Activated T-helper 2 cell treated with anti-CD3 and anti-CD28 coated beads, Interferon-gamma antibody, Interleukin-2, Interleukin-4, amounts not matched to agents 10 μg/mL and 5 μg/mL and 100 μg/mL, durations not matched to agents 14 hours and 24 hours and 36 hours (primary cell): ENCODE data around the gene NTSR1. TPM values are rescaled to one million over a fixed set of nuclear protein-coding genes. Genes with fewer than 3 reads are reported as not detected.
A peak's percentile ranks its signal among the peaks of the same experiment; 100 is the strongest.

ENCODE experiments used
- DNase-seq: peaks from one replicate; pipeline ENCODE4 v3.0.0; 2021; ENCODE audit warnings: low spot score
- H3K27ac Mint-ChIP-seq: one replicate; pipeline ENCODE4 v1.8.0; 2021; ENCODE audit warnings: mixed read lengths
- H3K27me3 Mint-ChIP-seq: one replicate; pipeline ENCODE4 v1.8.0; 2021; ENCODE audit warnings: low read depth, mixed read lengths
- H3K36me3 Mint-ChIP-seq: one replicate; pipeline ENCODE4 v1.8.0; 2021; ENCODE audit warnings: low read depth, mixed read lengths
- H3K4me1 Mint-ChIP-seq: one replicate; pipeline ENCODE4 v1.8.0; 2021; ENCODE audit warnings: low read depth, mixed read lengths
- H3K4me3 Mint-ChIP-seq: one replicate; pipeline ENCODE4 v1.8.0; 2021; ENCODE audit warnings: low read depth, mild to moderate bottlenecking, moderate library complexity, mixed read lengths
- H3K9me3 Mint-ChIP-seq: one replicate; pipeline ENCODE4 v1.8.0; 2021; ENCODE audit warnings: mixed read lengths
- intact Hi-C: fragments of 100-400 bp; cut with micrococcal nuclease; formaldehyde crosslinking; loops from one replicate; pipeline ENCODE4 v1.15.1; 2023
- total RNA-seq: library from RNA; stranded (reverse); gene quantifications from 2 replicates; pipeline ENCODE4 v1.2.3, GENCODE V29; 2022

The NTSR1 gene
- total RNA-seq, 1 donor from 2014 or later: not detected

DNA sequence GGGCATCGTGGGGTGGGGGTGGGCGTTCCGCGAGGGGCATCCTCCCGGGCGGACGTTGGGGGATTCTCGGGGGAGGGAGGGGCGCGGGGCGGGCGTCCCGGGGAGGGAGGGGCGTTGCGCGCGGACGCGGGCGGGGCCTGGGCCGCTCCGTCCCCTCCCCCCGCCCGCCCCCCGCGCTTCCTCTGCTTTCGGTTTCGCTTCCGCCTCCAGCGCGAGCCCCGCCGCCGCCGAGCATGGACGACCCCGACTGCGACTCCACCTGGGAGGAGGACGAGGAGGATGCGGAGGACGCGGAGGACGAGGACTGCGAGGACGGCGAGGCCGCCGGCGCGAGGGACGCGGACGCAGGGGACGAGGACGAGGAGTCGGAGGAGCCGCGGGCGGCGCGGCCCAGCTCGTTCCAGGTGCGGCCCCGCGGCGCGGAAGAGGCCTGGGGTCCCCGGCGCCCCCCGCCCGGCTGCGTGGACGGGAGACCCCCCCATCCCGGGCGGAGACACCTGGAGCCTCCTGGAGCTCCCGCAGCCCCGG is 96.1 kb downstream of the NTSR1 start, which contains the start of gene OGFR:
Gene OGFR (plus strand): TSS at position 209 of the 528 bp plus-strand sequence. CDS start 25 bp downstream, at position 234.
- H3K27ac Mint-ChIP-seq: peak within 1 kb of the TSS; percentile 88
- H3K36me3 Mint-ChIP-seq: peaks cover 39% of the 10 kb centered on the region
- H3K27me3 Mint-ChIP-seq: no peaks in the 10 kb centered on the region
- intact Hi-C loops: loop anchor here (1.0 to 5.0 kb wide), 2 partner anchors 10 to 187 kb away; no protein-coding TSS in a partner anchor
- H3K4me3 Mint-ChIP-seq: peak within 1 kb of the TSS; percentile 89
- H3K9me3 Mint-ChIP-seq: no peaks in the 10 kb centered on the region
- DNase-seq: peak; percentile 72
- peaks cover 21% of the 10 kb centered on the region for H3K4me1 Mint-ChIP-seq

DNA sequence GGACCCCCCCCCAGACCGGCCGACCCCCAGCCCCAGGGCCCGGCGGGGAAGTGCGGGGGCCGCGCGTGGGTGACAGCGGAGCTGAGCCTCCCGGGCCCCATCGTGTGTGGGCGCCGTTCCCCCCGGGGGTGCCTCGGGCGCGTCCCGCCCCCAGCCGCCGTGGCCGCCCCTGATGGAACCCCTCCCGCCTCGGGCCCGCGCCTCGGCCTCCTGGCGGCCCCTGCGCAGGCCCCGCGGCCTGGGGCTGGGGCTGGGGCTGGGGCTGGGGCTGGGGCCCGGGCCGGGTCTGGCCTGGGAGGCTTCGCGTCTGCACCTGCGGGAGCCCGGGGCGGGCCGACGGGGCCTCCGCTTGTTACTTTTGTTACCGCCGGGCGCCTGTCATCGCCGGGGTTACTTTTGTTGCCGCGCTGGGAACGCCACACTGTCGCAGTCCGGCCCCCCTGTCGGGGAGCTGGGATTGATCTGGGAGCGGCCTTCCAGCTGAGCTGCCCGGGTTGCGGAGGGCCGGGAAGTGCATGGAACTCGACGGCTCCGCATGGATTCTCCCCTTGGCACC is 96.6 kb downstream of the NTSR1 start:
- DNase-seq: no peak
- Mint-ChIP-seq H3K27me3 (no peaks in the 10 kb centered on the region), H3K9me3 (no peaks in the 10 kb centered on the region), H3K4me1 (peaks cover 21% of the 10 kb centered on the region), H3K27ac (no peak overlapping the region), H3K4me3 (peak overlapping the region; percentile 80), H3K36me3 (peaks cover 38% of the 10 kb centered on the region)
- intact Hi-C loops: loop anchor here (5.0 kb wide), 1 partner anchor 188 kb away; no protein-coding TSS in a partner anchor

DNA sequence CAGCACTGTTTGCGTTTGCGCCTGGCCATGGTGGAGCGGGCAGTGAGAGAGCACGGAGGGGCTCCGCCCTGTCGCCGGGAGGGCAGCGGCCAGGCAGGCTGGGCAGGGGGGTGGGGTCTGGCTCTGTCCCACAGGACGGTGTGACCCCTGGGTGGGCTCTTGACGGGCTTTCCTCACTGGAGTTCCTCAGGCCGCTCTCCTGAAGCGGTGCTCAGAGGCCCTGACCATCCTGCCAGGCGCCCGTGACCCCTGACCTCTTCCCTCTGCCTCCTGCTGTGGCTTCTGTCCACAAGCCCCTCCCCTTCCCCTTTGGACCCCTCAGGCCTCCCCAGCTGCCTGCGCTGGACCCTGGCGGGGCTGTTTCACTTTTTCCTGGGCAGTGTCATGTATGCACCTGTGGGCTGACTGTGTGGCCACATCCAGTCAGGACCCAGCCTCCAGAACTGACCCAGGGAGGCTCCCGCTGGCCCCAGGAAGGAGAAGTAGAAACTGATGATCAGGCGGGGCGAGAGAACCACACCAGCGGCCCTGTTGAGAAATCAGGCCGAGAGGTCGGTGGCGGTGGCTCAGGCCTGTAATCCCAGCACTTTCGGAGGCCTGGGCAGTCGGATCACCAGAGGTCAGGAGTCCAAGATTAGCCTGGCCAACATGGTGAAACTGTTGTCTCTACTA is 97.2 kb downstream of the NTSR1 start:
- no peaks in the 10 kb centered on the region for H3K9me3 Mint-ChIP-seq
- peak overlapping the region; percentile 80 for H3K4me3 Mint-ChIP-seq
- intact Hi-C loops: loop anchor here (5.0 kb wide), 1 partner anchor 189 kb away; no protein-coding TSS in a partner anchor
- peaks cover 21% of the 10 kb centered on the region for H3K4me1 Mint-ChIP-seq
- H3K27me3 Mint-ChIP-seq: no peaks in the 10 kb centered on the region
- H3K27ac Mint-ChIP-seq: no peak overlapping the region
- no peak for DNase-seq
- H3K36me3 Mint-ChIP-seq: peaks cover 42% of the 10 kb centered on the region

DNA sequence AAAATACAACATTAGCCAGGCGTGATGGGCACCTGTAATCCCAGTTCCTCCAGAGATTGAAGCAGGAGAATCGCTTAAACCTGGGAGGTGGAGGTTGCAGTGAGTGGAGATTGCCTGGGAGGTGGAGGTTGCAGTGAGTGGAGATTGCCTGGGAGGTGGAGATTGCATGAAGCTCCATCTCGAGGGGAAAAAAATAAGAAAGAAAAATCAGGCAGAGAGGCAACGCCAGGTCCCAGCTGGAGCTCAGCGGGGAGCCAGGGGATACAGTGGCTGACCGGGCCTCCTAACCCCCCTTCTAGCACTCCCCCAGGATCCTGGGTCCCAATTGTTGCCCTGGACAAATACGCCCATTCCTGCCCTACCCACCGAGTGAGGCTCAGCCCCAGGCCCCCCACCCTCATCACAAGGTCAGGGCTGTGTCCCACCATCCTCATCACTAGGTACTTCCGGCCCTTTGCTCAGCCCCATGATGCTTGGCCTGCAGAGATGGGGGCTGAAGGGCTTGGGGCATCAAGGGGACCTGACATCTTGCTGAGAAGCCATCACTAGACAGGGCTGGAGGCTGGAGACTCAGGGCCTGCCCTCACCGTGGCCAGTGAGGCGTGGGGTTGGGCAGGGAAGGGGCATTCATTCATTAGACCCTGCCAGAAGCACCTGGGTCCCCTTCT is 97.9 kb downstream of the NTSR1 start:
- Mint-ChIP-seq H3K27me3 (no peaks in the 10 kb centered on the region), H3K27ac (peak overlapping the region; percentile 38), H3K4me3 (peak overlapping the region; percentile 80), H3K9me3 (no peaks in the 10 kb centered on the region), H3K4me1 (peaks cover 21% of the 10 kb centered on the region), H3K36me3 (peaks cover 43% of the 10 kb centered on the region)
- DNase-seq: no peak
- intact Hi-C loops: loop anchor here (5.0 kb wide), 1 partner anchor 189 kb away; no protein-coding TSS in a partner anchor

GRCh38 chr20:62807444-62808210 is 99.0 kb downstream of the NTSR1 start:
- Mint-ChIP-seq H3K27me3 (no peaks in the 10 kb centered on the region), H3K4me3 (no peak overlapping the region), H3K27ac (no peak overlapping the region), H3K4me1 (peaks cover 21% of the 10 kb centered on the region), H3K36me3 (peaks cover 45% of the 10 kb centered on the region), H3K9me3 (no peaks in the 10 kb centered on the region)
- DNase-seq: no peak
- intact Hi-C loops: loop anchor here (1.0 to 5.0 kb wide), 2 partner anchors 190 to 307 kb away; no protein-coding TSS in a partner anchor

GRCh38 chr20:62808211-62808865 is 99.7 kb downstream of the NTSR1 start:
- H3K27ac Mint-ChIP-seq: no peak overlapping the region
- peaks cover 45% of the 10 kb centered on the region for H3K36me3 Mint-ChIP-seq
- H3K27me3 Mint-ChIP-seq: no peaks in the 10 kb centered on the region

GRCh38 chr20:62809530-62810428 is 101.1 kb downstream of the NTSR1 start:
- peaks cover 45% of the 10 kb centered on the region for H3K36me3 Mint-ChIP-seq
- H3K9me3 Mint-ChIP-seq: no peaks in the 10 kb centered on the region
- H3K4me3 Mint-ChIP-seq: no peak overlapping the region
- no peak for DNase-seq
- no peak overlapping the region for H3K27ac Mint-ChIP-seq
- intact Hi-C loops: loop anchor here (5.0 kb wide), 1 partner anchor 192 kb away; no protein-coding TSS in a partner anchor
- H3K27me3 Mint-ChIP-seq: no peaks in the 10 kb centered on the region
- peaks cover 14% of the 10 kb centered on the region for H3K4me1 Mint-ChIP-seq

More at GRCh38 chr20:62808211-62808865, 99.7 kb downstream of the NTSR1 start:
- H3K9me3 Mint-ChIP-seq: no peaks in the 10 kb centered on the region
- peak; percentile 62 for DNase-seq
- intact Hi-C loops: loop anchor here (1.0 to 5.0 kb wide), 2 partner anchors 191 to 308 kb away; no protein-coding TSS in a partner anchor
- peak overlapping the region; percentile 57 for H3K4me3 Mint-ChIP-seq
- H3K4me1 Mint-ChIP-seq: peaks cover 20% of the 10 kb centered on the region

DNA sequence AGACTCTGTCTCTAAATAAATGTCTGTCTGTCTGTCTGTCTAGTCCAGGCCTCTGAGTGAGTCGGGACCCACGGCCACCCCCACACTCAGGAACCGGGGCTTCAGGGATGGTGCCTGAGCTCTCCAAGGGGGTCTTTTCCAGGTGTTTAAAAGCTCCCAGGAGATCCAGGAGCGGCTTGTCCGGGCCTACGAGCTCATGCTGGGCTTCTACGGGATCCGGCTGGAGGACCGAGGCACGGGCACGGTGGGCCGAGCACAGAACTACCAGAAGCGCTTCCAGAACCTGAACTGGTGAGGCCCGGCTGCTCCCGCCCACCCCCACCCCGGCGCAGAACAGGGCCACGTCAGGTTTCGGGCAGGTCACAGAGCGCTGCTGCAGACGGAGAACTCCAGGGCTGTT is 102.7 kb downstream of the NTSR1 start:
- H3K36me3 Mint-ChIP-seq: peaks cover 40% of the 10 kb centered on the region
- no peak overlapping the region for H3K27ac Mint-ChIP-seq
- no peak for DNase-seq
- H3K27me3 Mint-ChIP-seq: peaks cover 14% of the 10 kb centered on the region
- no peaks in the 10 kb centered on the region for H3K9me3 Mint-ChIP-seq
- intact Hi-C loops: no loop called here
- no peak overlapping the region for H3K4me3 Mint-ChIP-seq
- peaks cover 10% of the 10 kb centered on the region for H3K4me1 Mint-ChIP-seq

DNA sequence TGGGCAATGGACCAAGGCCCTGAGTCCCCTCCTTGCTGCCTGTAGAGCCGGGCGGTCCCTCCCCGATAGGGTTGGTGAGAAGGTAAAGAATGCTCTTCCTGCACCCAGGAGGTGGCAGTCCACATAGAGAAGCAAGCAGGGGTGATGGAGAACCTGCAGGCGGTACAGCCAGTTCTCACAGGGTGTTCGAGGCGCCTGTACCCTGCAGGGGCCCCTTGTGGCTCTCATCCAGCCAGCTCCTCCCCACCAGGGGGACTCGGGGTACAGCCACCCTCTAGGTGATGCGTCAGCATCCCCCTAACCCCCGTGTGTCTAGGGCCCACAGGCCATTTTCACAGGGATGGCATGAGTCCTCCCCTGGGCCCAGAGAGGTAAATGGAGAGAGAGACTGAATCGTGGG is 103.1 kb downstream of the NTSR1 start:
- no peak for DNase-seq
- Mint-ChIP-seq H3K4me1 (peaks cover 7% of the 10 kb centered on the region), H3K4me3 (no peak overlapping the region), H3K27me3 (peaks cover 16% of the 10 kb centered on the region), H3K27ac (no peak overlapping the region), H3K36me3 (peaks cover 36% of the 10 kb centered on the region), H3K9me3 (no peaks in the 10 kb centered on the region)
- intact Hi-C loops: no loop called here
